Right lobe of liver (tissue), 4 donors: ENCODE data around the gene ANXA4.

ENCODE experiments used
- CTCF ChIP-seq, 4 donors: fragments of 200-600 bp in 3 of 4; fragments of 450-650 bp in 1 of 4; IDR thresholded peaks; one replicate each; pipeline versions ENCODE4 v1.5.1 to v1.8.0; 2016 to 2022; ENCODE audit warnings: antibody characterized with exemption in 4 of 4, mild to moderate bottlenecking in 2 of 4
- POLR2A ChIP-seq: fragments of 450-650 bp; IDR thresholded peaks from one replicate; pipeline ENCODE4 v1.6.1; 2017; ENCODE audit warnings: antibody characterized with exemption, mild to moderate bottlenecking
- donor health status: DM: no; HTN: no; CAD: no.
- donor health status: DM: no; HTN: no; CAD: no.
- donor health status: DM: no; HTN: yes; CAD: no.

- TF ChIP-seq CTCF (IDR thresholded peaks at IDR 0.05) (no peak), POLR2A (no peak)
Measured at GRCh38 chr2:69693059-69693774, 48.7 kb upstream of the ANXA4 start.
